ENCODE measurements around the gene HMX2.
"Not testable (repeated sequence)": the region's sequence is repeated elsewhere in the genome, so short reads cannot be mapped to it uniquely, and the experiment has no call there.

HMX2 gene

GRCh38 chr10:123153486-123154091 lies 5.7 kb downstream of the HMX2 start:
- no peak for DNase-seq

GRCh38 chr10:123154092-123154710 lies 6.3 kb downstream of the HMX2 start, which contains the start of gene BUB3:
TSS of gene BUB3 (plus strand) at chr10:123154402. CDS start at chr10:123154918, 516 bp downstream.
- DNase-seq = peak; percentile 88

- peak; percentile 69 for DNase-seq
Observed at GRCh38 chr10:123154711-123155505, 7.0 kb downstream of the HMX2 start.

- no peak for DNase-seq
Observed at GRCh38 chr10:123156078-123156477, 8.1 kb downstream of the HMX2 start.

- DNase-seq = no peak
Observed at GRCh38 chr10:123157210-123157609, 9.3 kb downstream of the HMX2 start.

- DNase-seq = no peak
Observed at GRCh38 chr10:123158682-123159081, 10.7 kb downstream of the HMX2 start.

- no peak for DNase-seq
Observed at GRCh38 chr10:123160311-123160980, 12.5 kb downstream of the HMX2 start.

DNA sequence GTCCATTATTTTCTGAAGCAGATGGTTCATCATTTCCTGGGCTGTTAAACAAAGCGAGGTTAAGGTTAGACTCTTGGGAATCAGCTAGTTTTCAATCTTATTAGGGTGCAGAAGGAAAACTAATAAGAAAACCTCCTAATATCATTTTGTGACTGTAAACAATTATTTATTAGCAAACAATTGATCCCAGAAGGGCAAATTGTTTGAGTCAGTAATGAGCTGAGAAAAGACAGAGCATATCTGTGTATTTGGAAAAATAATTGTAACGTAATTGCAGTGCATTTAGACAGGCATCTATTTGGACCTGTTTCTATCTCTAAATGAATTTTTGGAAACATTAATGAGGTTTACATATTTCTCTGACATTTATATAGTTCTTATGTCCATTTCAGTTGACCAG lies 16.4 kb downstream of the HMX2 start:
- DNase-seq = no peak

DNA sequence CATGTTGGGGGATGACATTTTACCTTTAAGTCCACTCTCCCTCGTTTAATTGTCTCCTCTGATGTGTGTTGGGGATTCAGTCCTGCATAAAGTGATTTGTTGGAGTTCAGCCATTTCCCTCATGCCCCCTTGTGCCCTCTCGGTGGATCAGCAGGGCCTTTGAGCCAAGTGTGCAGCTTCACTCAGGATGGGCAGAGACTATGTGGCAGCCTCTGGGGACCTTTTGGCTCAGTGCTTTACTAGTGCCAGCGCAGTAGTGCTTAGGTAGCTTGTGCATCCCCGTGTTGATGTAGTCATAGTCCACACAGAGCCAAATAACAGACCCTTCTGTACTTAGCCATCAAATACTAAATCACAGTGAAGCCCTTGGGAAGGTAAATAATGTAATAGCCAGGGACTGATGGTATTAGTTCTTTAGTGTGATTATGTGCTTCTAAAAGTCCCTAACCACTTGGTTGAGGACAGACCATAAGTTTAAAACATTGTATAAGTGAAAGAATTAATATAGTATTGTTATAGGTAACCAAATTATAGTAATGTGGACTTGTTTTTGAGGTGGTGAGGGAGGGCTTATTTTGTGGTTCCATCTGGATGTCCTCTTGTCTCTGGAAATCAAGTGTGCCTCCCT lies 17.6 kb downstream of the HMX2 start:
- DNase-seq = no peak

DNA sequence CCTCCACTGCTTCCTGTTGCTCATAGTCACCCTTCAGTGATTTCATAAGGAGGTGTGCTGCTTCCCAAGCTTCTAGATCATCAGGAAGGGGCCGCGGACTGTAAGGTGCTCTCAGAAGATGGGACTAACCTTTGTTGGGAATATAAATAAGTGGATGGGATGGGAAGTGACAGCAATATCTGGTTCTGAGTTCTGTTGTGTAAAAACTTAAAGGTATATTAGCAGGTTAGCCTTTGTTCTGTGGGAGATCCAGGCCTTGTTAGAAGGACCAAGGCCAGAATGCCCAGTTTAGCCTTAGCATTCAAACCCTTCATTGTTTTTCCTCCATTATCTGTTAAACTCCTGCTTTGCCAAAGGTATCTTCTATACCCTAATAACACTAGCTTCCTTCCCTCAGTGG lies 18.7 kb downstream of the HMX2 start:
- DNase-seq = no peak

- no peak for DNase-seq
Observed at GRCh38 chr10:123170961-123171360, 23.0 kb downstream of the HMX2 start.

GRCh38 chr10:123171616-123172015 lies 23.7 kb downstream of the HMX2 start:
- not testable (repeated sequence) for DNase-seq

DNA sequence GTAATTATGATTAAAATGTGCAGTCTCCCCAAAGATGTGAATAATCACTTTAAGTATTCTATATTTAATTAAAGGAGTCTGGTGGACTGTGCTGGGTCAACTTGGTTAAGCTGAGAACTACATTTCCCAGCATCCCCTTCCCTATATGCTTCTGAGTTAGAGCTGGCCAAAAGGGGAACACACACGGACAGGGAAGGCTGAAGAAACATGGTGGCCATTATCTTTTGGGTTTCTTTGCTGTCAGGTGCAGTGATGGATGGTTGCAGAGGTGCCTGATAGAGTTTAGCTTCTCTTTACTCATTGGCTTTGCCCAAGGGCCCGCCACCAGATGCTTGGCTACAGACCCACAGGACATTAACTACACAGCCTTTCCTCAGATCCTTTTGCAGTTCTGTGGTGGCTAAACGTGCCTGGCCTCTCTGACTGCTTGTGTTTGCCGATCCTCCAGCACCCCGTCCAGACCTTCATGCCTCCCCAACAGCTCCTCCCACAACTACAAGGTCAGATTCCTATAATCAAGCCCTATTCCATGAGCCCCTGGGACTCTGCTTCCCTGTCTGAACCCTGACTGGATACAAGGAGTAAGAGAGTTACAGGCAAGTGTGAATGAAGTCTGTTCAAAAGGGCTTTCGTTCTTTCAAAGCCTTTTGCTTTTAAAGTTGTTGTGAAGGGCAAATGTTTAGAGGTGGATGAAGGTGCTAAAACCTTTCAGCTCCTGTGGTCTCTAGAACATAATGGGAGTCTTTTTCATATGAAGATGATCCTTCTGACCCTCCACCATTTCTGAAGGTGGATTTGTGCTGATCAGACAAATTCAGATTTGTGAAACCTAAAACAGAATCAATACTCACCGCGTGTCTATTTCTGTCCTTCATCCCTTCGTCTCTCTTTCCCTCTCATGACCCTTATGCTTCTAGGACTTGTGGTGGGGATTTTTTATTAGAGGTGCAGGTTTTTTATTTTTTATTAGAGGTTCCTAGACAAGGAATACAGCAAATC lies 27.8 kb downstream of the HMX2 start:
- DNase-seq = no peak

DNA sequence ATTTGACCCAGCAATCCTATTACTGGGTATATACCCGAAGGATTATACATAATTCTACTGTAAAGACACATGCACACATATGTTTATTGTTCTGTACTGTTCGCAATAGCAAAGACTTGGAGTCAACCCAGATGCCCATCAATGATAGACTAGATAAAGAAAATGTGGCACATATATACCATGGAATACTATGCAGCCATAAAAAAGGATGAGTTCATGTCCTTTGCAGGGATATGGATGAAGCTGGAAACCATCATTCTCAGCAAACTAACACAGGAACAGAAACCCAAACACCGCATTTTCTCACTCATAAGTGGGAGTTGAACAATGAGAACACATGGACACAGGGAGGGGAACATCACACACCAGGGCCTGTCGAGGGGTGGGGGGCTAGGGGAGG lies 30.5 kb downstream of the HMX2 start:
- not testable (repeated sequence) for DNase-seq

- DNase-seq = no peak
Observed at GRCh38 chr10:123180101-123181090, 32.5 kb downstream of the HMX2 start.

GRCh38 chr10:123183724-123184123 lies 35.8 kb downstream of the HMX2 start:
- DNase-seq = no peak

DNA sequence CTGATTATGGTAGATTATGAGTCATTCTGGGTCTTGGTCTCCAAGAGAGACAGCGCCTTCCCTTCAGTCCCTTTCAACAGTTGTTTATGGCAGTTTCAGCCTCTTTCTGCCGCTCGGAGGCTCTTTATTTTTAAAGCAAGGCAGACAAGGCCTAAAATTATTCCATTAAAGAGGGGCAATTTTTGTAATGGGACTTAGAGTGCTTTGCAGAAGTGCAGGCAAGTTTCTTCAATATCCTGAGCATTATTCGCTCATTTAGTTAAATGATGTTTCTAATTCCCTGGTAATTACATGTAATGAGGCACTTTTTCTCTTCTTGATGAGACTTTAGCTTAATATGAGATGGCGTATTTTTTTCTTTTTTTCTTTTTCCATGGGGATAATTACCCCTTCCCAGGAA lies 39.8 kb downstream of the HMX2 start:
- no peak for DNase-seq

DNA sequence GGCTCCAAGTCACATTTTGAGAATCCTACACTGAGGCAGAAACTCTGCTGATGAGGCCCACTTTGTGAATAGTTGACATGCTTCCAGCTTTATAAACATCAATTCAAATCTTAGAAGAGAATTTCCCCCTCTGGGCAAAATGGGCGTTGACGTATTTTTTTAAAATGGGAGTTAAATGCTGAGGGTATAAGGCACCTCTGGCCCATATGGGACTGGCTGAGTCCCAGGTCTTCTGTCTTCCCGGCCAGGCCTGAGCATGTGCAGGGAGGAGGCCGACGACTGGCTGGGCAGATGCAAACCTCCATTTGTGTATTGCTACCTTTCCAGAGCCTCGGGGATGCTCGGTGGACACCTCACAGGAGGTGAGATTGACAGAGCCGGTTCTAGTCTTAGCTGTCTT lies 44.0 kb downstream of the HMX2 start:
- no peak for DNase-seq

DNA sequence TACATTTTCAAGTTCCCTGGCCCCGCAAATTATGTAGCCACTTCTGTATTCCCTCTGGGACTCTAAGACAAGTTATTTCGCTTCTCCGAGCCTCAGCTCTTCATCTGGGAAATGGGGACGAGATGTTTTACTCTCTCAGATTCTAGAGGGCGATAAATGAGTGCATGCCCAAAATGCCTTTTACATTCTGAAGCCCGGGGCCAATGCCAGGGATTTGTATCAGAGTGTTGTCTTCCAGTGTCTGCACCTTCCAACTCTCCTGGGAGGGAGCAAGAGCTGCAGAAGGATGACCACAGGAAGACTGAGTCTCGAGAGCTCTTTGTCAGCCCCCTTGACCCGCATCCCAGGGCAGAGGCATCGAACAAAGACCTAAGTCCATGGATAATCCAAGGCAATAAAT lies 46.1 kb downstream of the HMX2 start:
- DNase-seq = no peak
